ENCODE data around the gene SH3GL1. TPM values are rescaled to one million over a fixed set of nuclear protein-coding genes. Genes with fewer than 3 reads are reported as not detected.
A peak's percentile ranks its signal among the peaks of the same experiment; 100 is the strongest.

The SH3GL1 gene
- total and polyA plus RNA-seq, 9 of the 15 experiments (the other 6 are each of a cell fraction or from before 2014, with no cell fraction given): 1.7 to 75.3 (median 25.7) TPM

- TF ChIP-seq GATA2 (CRISPR knock-in tag; IDR thresholded peaks at IDR 0.05): no peak
- TF ChIP-seq, protein P1, sequence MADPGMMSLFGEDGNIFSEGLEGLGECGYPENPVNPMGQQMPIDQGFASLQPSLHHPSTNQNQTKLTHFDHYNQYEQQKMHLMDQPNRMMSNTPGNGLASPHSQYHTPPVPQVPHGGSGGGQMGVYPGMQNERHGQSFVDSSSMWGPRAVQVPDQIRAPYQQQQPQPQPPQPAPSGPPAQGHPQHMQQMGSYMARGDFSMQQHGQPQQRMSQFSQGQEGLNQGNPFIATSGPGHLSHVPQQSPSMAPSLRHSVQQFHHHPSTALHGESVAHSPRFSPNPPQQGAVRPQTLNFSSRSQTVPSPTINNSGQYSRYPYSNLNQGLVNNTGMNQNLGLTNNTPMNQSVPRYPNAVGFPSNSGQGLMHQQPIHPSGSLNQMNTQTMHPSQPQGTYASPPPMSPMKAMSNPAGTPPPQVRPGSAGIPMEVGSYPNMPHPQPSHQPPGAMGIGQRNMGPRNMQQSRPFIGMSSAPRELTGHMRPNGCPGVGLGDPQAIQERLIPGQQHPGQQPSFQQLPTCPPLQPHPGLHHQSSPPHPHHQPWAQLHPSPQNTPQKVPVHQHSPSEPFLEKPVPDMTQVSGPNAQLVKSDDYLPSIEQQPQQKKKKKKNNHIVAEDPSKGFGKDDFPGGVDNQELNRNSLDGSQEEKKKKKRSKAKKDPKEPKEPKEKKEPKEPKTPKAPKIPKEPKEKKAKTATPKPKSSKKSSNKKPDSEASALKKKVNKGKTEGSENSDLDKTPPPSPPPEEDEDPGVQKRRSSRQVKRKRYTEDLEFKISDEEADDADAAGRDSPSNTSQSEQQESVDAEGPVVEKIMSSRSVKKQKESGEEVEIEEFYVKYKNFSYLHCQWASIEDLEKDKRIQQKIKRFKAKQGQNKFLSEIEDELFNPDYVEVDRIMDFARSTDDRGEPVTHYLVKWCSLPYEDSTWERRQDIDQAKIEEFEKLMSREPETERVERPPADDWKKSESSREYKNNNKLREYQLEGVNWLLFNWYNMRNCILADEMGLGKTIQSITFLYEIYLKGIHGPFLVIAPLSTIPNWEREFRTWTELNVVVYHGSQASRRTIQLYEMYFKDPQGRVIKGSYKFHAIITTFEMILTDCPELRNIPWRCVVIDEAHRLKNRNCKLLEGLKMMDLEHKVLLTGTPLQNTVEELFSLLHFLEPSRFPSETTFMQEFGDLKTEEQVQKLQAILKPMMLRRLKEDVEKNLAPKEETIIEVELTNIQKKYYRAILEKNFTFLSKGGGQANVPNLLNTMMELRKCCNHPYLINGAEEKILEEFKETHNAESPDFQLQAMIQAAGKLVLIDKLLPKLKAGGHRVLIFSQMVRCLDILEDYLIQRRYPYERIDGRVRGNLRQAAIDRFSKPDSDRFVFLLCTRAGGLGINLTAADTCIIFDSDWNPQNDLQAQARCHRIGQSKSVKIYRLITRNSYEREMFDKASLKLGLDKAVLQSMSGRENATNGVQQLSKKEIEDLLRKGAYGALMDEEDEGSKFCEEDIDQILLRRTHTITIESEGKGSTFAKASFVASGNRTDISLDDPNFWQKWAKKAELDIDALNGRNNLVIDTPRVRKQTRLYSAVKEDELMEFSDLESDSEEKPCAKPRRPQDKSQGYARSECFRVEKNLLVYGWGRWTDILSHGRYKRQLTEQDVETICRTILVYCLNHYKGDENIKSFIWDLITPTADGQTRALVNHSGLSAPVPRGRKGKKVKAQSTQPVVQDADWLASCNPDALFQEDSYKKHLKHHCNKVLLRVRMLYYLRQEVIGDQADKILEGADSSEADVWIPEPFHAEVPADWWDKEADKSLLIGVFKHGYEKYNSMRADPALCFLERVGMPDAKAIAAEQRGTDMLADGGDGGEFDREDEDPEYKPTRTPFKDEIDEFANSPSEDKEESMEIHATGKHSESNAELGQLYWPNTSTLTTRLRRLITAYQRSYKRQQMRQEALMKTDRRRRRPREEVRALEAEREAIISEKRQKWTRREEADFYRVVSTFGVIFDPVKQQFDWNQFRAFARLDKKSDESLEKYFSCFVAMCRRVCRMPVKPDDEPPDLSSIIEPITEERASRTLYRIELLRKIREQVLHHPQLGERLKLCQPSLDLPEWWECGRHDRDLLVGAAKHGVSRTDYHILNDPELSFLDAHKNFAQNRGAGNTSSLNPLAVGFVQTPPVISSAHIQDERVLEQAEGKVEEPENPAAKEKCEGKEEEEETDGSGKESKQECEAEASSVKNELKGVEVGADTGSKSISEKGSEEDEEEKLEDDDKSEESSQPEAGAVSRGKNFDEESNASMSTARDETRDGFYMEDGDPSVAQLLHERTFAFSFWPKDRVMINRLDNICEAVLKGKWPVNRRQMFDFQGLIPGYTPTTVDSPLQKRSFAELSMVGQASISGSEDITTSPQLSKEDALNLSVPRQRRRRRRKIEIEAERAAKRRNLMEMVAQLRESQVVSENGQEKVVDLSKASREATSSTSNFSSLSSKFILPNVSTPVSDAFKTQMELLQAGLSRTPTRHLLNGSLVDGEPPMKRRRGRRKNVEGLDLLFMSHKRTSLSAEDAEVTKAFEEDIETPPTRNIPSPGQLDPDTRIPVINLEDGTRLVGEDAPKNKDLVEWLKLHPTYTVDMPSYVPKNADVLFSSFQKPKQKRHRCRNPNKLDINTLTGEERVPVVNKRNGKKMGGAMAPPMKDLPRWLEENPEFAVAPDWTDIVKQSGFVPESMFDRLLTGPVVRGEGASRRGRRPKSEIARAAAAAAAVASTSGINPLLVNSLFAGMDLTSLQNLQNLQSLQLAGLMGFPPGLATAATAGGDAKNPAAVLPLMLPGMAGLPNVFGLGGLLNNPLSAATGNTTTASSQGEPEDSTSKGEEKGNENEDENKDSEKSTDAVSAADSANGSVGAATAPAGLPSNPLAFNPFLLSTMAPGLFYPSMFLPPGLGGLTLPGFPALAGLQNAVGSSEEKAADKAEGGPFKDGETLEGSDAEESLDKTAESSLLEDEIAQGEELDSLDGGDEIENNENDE (IDR thresholded peaks at IDR 0.05; ENCODE audit: low read depth, low read length): no peak
- no peak for TF ChIP-seq RBM25 (IDR thresholded peaks at IDR 0.05; ENCODE audit: low read depth, low read length, severe bottlenecking)
- no peak for TF ChIP-seq ARID2 (IDR thresholded peaks at IDR 0.05)
- no peak for TF ChIP-seq ZNF24 (IDR thresholded peaks at IDR 0.05)
- TF ChIP-seq CHD1 (IDR thresholded peaks at IDR 0.05; ENCODE audit: low read length): peak; percentile 58
- TF ChIP-seq, protein P2, sequence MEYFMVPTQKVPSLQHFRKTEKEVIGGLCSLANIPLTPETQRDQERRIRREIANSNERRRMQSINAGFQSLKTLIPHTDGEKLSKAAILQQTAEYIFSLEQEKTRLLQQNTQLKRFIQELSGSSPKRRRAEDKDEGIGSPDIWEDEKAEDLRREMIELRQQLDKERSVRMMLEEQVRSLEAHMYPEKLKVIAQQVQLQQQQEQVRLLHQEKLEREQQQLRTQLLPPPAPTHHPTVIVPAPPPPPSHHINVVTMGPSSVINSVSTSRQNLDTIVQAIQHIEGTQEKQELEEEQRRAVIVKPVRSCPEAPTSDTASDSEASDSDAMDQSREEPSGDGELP (CRISPR knock-in tag; IDR thresholded peaks at IDR 0.05; ENCODE audit: borderline replicate concordance): peak; percentile 53; the same call in 1 of the 2 replicates
- no peak for TF ChIP-seq FOXJ3 (CRISPR knock-in tag; IDR thresholded peaks at IDR 0.05)
- TF ChIP-seq MCM2 (IDR thresholded peaks at IDR 0.05; ENCODE audit: low read depth): no peak
- TF ChIP-seq CC2D1A (IDR thresholded peaks at IDR 0.05): peak; percentile 11; the same call in 1 of the 2 replicates
- no peak for TF ChIP-seq MYC (IDR thresholded peaks at IDR 0.05; ENCODE audit: low read depth, low read length)
- 0 out of 2 replicates have a peak, but pooled peaks have one; percentile 90 for TF ChIP-seq MYC (CRISPR knock-in tag; IDR thresholded peaks at IDR 0.05; ENCODE audit: borderline replicate concordance, low read depth)
- no peak for TF ChIP-seq JUNB (CRISPR knock-in tag; conservative IDR thresholded peaks at IDR 0.05)
- TF ChIP-seq ATF1 (CRISPR knock-in tag; IDR thresholded peaks at IDR 0.05): no peak
- peak; percentile 85 for TF ChIP-seq ATF1 (tag; IDR thresholded peaks at IDR 0.05)
- no peak for TF ChIP-seq SRSF3 (IDR thresholded peaks at IDR 0.05; ENCODE audit: insufficient read depth, low read length)
- TF ChIP-seq KLF13 (tag; IDR thresholded peaks at IDR 0.05; ENCODE audit: borderline replicate concordance, low read depth): peak; percentile 75
Measured at GRCh38 chr19:4326837-4327251, 73.5 kb downstream of the SH3GL1 start (continued).

Measured in K562 (cell line).